HTERT RPE-1 (cell line): ENCODE results near the gene LRRC3.

ENCODE experiments used
- in situ Hi-C: fragments of 300-500 bp; cut with MboI; formaldehyde crosslinking; loops from 4 replicates; pipeline ENCODE4 v1.14.3; 2020; ENCODE audit warnings: low sequenced_read_pairs

LRRC3 gene

GRCh38 chr21:44438531-44439210, 16.6 kb upstream of the LRRC3 start:
- in situ Hi-C loops: no loop called here

- in situ Hi-C loops: no loop called here
These were observed 16.1 kb upstream of the LRRC3 start for GRCh38 chr21:44439211-44439600.

GRCh38 chr21:44440241-44441040, 14.9 kb upstream of the LRRC3 start:
- in situ Hi-C loops: no loop called here

GRCh38 chr21:44441041-44441400, 14.3 kb upstream of the LRRC3 start:
- in situ Hi-C loops: no loop called here

GRCh38 chr21:44441581-44442265, 13.6 kb upstream of the LRRC3 start:
- in situ Hi-C loops: no loop called here

- in situ Hi-C loops: no loop called here
These were observed 12.8 kb upstream of the LRRC3 start for GRCh38 chr21:44442266-44443125.

GRCh38 chr21:44443291-44443890, 11.9 kb upstream of the LRRC3 start:
- in situ Hi-C loops: no loop called here

- in situ Hi-C loops: no loop called here
These were observed 11.4 kb upstream of the LRRC3 start for GRCh38 chr21:44443891-44444285.

- in situ Hi-C loops: no loop called here
These were observed 10.9 kb upstream of the LRRC3 start for GRCh38 chr21:44444286-44444931.

GRCh38 chr21:44445145-44445812, 10.0 kb upstream of the LRRC3 start:
- in situ Hi-C loops: no loop called here

GRCh38 chr21:44448651-44449131, 6.6 kb upstream of the LRRC3 start:
- in situ Hi-C loops: no loop called here

- in situ Hi-C loops: no loop called here
These were observed 5.6 kb upstream of the LRRC3 start for GRCh38 chr21:44449473-44450363.

- in situ Hi-C loops: no loop called here
These were observed 4.9 kb upstream of the LRRC3 start for GRCh38 chr21:44450402-44450801.

- in situ Hi-C loops: no loop called here
These were observed 4.3 kb upstream of the LRRC3 start for GRCh38 chr21:44450999-44451398.

- in situ Hi-C loops: no loop called here
These were observed 2.2 kb upstream of the LRRC3 start for GRCh38 chr21:44453120-44453519.

- in situ Hi-C loops: no loop called here
These were observed 1.3 kb upstream of the LRRC3 start for GRCh38 chr21:44454058-44454457.

GRCh38 chr21:44455524-44456213, 359 bp downstream of the LRRC3 start:
- in situ Hi-C loops: no loop called here
